Sigmoid colon (tissue), 4 donors: ENCODE data around the gene OMG.

ENCODE experiments used
- EP300 ChIP-seq, 4 donors: sonication (generic); formaldehyde crosslinking; IDR thresholded peaks; one replicate each; pipeline ENCODE4 v1.6.1; 2017; ENCODE audit warnings: antibody characterized with exemption in 4 of 4
- POLR2A ChIP-seq, 2 donors: fragments of 450-650 bp; IDR thresholded peaks; one replicate each; pipeline ENCODE4 v1.6.1; 2016; ENCODE audit warnings: antibody characterized with exemption in 2 of 2, mild to moderate bottlenecking in 2 of 2, moderate library complexity in 2 of 2
- POLR2AphosphoS5 ChIP-seq, 4 donors: sonication (generic); formaldehyde crosslinking; IDR thresholded peaks; one replicate each; pipeline ENCODE4 v1.6.1; 2017; ENCODE audit warnings: antibody characterized with exemption in 4 of 4
- TF ChIP-seq, protein P1 (sequence below), 4 experiments: fragments of 450-650 bp in 3 of 4; fragments of 200-600 bp in 1 of 4; IDR thresholded peaks; one replicate each; pipeline ENCODE4 v1.5.1; 2016 to 2019; ENCODE audit warnings: antibody characterized with exemption in 4 of 4, mild to moderate bottlenecking in 3 of 4, moderate library complexity in 2 of 4

GRCh38 chr17:31291820-31292219, 5.2 kb downstream of the OMG start:
- TF ChIP-seq POLR2A (IDR thresholded peaks at IDR 0.05) = no peak
- TF ChIP-seq, protein P1, sequence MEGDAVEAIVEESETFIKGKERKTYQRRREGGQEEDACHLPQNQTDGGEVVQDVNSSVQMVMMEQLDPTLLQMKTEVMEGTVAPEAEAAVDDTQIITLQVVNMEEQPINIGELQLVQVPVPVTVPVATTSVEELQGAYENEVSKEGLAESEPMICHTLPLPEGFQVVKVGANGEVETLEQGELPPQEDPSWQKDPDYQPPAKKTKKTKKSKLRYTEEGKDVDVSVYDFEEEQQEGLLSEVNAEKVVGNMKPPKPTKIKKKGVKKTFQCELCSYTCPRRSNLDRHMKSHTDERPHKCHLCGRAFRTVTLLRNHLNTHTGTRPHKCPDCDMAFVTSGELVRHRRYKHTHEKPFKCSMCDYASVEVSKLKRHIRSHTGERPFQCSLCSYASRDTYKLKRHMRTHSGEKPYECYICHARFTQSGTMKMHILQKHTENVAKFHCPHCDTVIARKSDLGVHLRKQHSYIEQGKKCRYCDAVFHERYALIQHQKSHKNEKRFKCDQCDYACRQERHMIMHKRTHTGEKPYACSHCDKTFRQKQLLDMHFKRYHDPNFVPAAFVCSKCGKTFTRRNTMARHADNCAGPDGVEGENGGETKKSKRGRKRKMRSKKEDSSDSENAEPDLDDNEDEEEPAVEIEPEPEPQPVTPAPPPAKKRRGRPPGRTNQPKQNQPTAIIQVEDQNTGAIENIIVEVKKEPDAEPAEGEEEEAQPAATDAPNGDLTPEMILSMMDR (IDR thresholded peaks at IDR 0.05) = no peak
- TF ChIP-seq EP300 (IDR thresholded peaks at IDR 0.05) = no peak
- no peak for TF ChIP-seq POLR2AphosphoS5 (IDR thresholded peaks at IDR 0.05)
